ENCODE measurements around the gene PRSS16.
A peak's percentile ranks its signal among the peaks of the same experiment; 100 is the strongest.

The PRSS16 gene

DNA sequence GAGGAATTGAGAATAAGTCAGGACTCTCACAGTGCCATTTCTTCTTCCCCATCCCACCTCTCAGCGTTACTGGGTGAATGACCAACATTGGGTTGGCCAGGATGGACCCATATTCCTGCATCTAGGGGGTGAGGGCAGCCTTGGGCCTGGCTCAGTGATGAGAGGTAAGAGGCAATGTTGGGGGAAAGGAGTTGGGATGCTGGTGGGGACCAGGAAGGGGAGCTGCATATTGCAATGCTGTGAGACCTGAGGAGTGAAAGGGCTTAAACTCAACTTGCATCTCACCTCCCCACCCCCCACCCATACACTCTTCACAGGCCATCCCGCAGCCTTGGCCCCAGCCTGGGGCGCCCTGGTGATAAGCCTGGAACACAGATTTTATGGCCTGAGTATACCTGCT, 1.3 kb downstream of the PRSS16 start:
- no peak for TF ChIP-seq ZFX (IDR thresholded peaks at IDR 0.05; ENCODE audit: borderline replicate concordance)
- no peak overlapping the region for H3K27ac ChIP-seq

DNA sequence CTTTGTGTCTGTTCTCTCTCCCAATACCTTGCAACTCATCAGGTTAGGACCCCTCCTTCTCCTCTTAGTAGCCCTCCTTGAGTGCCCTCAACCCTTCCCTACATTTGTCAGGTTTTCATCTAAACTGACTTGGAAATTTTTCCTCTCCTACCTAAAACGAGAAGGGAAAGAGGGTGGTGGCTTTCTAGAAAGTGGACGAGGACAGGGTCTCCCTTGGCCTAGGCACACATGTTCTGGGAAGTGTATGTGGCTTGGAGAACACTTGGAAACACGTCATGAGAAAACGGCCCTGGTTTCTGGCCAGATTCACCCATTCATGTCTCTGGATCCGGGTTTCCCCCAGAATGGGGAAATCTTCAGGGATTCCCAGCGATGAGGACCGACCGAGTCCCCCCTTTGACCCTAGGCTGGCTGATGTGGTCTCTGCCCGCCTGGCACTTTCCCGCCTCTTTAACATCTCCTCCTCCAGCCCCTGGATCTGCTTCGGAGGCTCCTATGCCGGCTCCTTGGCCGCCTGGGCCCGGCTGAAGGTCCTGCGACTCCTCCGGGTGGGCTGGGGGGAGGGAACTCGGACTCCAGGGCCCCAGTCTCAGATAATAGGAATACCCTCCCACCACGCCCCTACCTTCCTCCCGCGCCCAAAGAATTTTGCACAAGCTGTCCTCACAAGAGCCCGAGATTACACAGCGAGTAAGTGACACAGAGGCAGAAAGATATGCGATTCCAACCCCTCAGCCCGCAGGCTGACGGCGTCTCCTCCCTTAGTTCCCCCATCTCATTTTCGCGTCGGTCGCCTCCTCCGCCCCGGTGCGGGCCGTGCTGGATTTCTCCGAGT, 3.0 kb downstream of the PRSS16 start:
- H3K27ac ChIP-seq = peak overlapping the region; percentile 91

DNA sequence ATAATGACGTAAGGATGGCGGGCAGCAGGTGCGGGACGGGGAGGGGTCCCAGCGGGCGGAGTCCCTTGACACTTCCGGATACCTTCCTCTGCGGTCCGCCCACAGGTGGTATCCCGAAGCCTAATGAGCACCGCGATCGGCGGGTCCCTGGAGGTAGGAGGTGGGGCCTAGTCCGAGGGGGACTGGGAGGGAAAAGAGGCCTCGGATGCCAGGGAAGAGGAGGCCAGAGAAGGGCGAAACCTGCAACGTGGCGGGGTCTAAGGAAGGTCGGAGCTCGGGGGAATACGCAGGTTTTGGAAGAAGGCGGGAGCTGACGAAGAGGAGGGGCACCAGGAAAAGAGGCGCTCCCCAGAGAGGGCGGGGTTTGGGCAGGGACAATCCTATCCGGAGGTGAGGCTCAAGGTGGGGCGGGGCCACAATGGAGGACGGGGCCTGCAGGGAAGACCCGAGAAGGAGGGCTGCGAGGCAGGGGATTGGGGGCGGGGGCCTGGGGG, 3.7 kb downstream of the PRSS16 start:
- TF ChIP-seq, protein P1, sequence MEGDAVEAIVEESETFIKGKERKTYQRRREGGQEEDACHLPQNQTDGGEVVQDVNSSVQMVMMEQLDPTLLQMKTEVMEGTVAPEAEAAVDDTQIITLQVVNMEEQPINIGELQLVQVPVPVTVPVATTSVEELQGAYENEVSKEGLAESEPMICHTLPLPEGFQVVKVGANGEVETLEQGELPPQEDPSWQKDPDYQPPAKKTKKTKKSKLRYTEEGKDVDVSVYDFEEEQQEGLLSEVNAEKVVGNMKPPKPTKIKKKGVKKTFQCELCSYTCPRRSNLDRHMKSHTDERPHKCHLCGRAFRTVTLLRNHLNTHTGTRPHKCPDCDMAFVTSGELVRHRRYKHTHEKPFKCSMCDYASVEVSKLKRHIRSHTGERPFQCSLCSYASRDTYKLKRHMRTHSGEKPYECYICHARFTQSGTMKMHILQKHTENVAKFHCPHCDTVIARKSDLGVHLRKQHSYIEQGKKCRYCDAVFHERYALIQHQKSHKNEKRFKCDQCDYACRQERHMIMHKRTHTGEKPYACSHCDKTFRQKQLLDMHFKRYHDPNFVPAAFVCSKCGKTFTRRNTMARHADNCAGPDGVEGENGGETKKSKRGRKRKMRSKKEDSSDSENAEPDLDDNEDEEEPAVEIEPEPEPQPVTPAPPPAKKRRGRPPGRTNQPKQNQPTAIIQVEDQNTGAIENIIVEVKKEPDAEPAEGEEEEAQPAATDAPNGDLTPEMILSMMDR (IDR thresholded peaks at IDR 0.05) = no peak
- TF ChIP-seq ZFX (IDR thresholded peaks at IDR 0.05; ENCODE audit: borderline replicate concordance) = no peak
- peak overlapping the region; percentile 91 for H3K27ac ChIP-seq

More for the DNA sequence above, 3.0 kb downstream of the PRSS16 start:
- TF ChIP-seq, protein P1 (IDR thresholded peaks at IDR 0.05) = no peak
- no peak for TF ChIP-seq ZFX (IDR thresholded peaks at IDR 0.05; ENCODE audit: borderline replicate concordance)

DNA sequence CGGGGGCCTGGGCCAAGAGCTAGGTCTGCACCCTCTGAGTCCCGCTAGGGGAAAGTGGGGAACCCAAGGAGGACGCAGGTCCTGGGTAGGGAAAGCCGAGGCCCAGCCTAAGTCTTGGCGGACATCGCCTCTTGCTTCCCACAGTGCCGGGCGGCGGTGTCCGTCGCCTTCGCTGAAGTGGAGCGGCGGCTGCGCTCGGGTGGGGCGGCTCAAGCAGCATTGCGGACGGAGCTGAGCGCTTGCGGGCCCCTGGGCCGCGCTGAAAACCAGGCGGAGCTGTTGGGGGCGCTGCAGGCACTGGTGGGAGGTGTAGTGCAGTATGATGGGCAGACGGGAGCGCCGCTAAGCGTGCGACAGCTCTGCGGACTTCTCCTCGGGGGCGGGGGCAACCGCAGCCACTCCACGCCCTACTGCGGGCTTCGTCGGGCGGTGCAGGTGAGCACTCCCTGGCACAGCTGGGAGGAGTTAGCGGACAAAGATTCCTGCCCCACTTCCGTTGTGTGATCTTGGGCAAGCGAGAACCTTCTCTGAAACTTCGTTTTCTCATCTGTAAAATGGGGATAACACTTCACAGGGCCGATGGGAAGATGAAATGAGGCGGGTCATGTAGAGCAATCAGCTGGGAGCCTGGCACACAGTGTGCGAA, 4.2 kb downstream of the PRSS16 start:
- TF ChIP-seq, protein P1 (IDR thresholded peaks at IDR 0.05) = peak; percentile 79
- no peak for TF ChIP-seq ZFX (IDR thresholded peaks at IDR 0.05; ENCODE audit: borderline replicate concordance)
- H3K27ac ChIP-seq = peak overlapping the region; percentile 91

DNA sequence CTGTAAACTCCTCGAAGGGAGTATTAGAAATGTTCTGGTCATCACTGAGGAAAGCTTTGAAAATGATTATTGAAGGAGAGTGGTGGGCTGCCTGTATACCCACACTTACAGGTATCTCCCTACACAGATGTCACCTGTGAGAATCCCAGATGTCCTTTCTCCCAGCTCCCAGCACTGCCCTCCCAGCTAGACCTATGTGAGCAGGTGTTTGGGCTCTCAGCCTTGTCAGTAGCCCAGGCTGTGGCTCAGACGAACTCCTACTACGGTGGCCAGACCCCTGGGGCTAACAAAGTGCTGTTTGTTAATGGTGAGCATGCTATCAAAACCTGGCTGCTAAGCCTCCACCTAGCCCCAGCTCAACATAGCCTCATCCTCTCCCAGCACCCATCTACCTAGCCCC, 7.1 kb downstream of the PRSS16 start:
- no peak overlapping the region for H3K27ac ChIP-seq
- no peak for TF ChIP-seq ZFX (IDR thresholded peaks at IDR 0.05; ENCODE audit: borderline replicate concordance)
- TF ChIP-seq, protein P1 (IDR thresholded peaks at IDR 0.05) = no peak

DNA sequence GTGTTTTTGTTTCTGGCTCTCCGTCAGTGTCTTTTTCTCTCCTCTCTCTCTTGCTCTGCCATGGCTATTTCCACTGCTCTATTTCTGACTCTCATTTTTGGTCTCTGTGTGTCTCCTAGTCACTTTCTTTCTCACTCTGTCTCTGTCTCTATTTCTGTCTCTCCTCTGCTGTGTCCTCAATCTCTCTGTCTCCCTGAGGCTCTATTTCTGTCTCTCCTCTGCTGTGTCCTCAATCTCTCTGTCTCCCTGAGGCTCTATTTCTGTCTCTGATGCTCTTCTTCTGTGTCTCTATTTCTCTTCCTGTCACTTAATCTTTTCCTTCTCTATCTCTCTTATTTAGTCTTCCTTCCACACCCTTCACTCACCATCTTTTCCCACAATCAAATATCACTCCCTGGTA, 8.4 kb downstream of the PRSS16 start:
- H3K27ac ChIP-seq = no peak overlapping the region
- TF ChIP-seq, protein P1 (IDR thresholded peaks at IDR 0.05) = no peak
- TF ChIP-seq ZFX (IDR thresholded peaks at IDR 0.05; ENCODE audit: borderline replicate concordance) = no peak

GRCh38 chr6:27260369-27260768, 12.9 kb downstream of the PRSS16 start:
- TF ChIP-seq ZFX (IDR thresholded peaks at IDR 0.05; ENCODE audit: borderline replicate concordance) = no peak
- TF ChIP-seq, protein P1 (IDR thresholded peaks at IDR 0.05) = no peak
- no peak overlapping the region for H3K27ac ChIP-seq
